ENCODE data around the gene ZNF700.
"Not testable (repeated sequence)": the region's sequence is repeated elsewhere in the genome, so short reads cannot be mapped to it uniquely, and the experiment has no call there.

The ZNF700 gene

GRCh38 chr19:11921852-11922495, 2.9 kb upstream of the ZNF700 start:
- Mint-ChIP-seq H3K27me3 (no peaks in the 10 kb centered on the region), H3K36me3 (ENCODE audit: low read depth) (peaks cover 24% of the 10 kb centered on the region), H3K4me3 (no peak overlapping the region), H3K27ac (no peak overlapping the region), H3K9me3 (peaks cover 3% of the 10 kb centered on the region), H3K4me1 (ENCODE audit: low read depth) (peaks cover 32% of the 10 kb centered on the region)
- no peak for DNase-seq

- Mint-ChIP-seq H3K4me1 (ENCODE audit: low read depth) (peaks cover 52% of the 10 kb centered on the region), H3K4me3 (peak overlapping the region; percentile 99)
- H3K27me3 Mint-ChIP-seq, result not testable (repeated sequence)
These were observed 812 bp downstream of the ZNF700 start for GRCh38 chr19:11925651-11926187.

GRCh38 chr19:11927227-11927626, 2.3 kb downstream of the ZNF700 start:
- DNase-seq, result no peak
- H3K27ac Mint-ChIP-seq, result no peak overlapping the region
- H3K36me3 Mint-ChIP-seq (ENCODE audit: low read depth), result peaks cover 69% of the 10 kb centered on the region
- peaks cover 10% of the 10 kb centered on the region for H3K9me3 Mint-ChIP-seq
- no peak overlapping the region for H3K4me3 Mint-ChIP-seq
- H3K4me1 Mint-ChIP-seq (ENCODE audit: low read depth), result peaks cover 59% of the 10 kb centered on the region
- H3K27me3 Mint-ChIP-seq, result no peaks in the 10 kb centered on the region

More at GRCh38 chr19:11925651-11926187, 812 bp downstream of the ZNF700 start:
- not testable (repeated sequence) for H3K9me3 Mint-ChIP-seq, DNase-seq
- Mint-ChIP-seq H3K36me3 (ENCODE audit: low read depth) (peaks cover 55% of the 10 kb centered on the region), H3K27ac (peak overlapping the region; percentile 91)

- H3K36me3 Mint-ChIP-seq (ENCODE audit: low read depth), result peaks cover 89% of the 10 kb centered on the region
- no peak overlapping the region for H3K27ac Mint-ChIP-seq
- H3K9me3 Mint-ChIP-seq, result peaks cover 18% of the 10 kb centered on the region
- H3K27me3 Mint-ChIP-seq, result no peaks in the 10 kb centered on the region
- DNase-seq, result no peak
- peaks cover 37% of the 10 kb centered on the region for H3K4me1 Mint-ChIP-seq (ENCODE audit: low read depth)
- H3K4me3 Mint-ChIP-seq, result no peak overlapping the region
These were observed 6.1 kb downstream of the ZNF700 start for GRCh38 chr19:11931051-11931450.

GRCh38 chr19:11931513-11931912, 6.6 kb downstream of the ZNF700 start:
- Mint-ChIP-seq H3K27me3 (no peaks in the 10 kb centered on the region), H3K9me3 (peaks cover 18% of the 10 kb centered on the region), H3K4me1 (ENCODE audit: low read depth) (peaks cover 33% of the 10 kb centered on the region), H3K27ac (no peak overlapping the region), H3K36me3 (ENCODE audit: low read depth) (peaks cover 89% of the 10 kb centered on the region), H3K4me3 (no peak overlapping the region)
- DNase-seq, result no peak

- Mint-ChIP-seq H3K4me1 (ENCODE audit: low read depth) (peaks cover 11% of the 10 kb centered on the region), H3K36me3 (ENCODE audit: low read depth) (peaks cover 93% of the 10 kb centered on the region), H3K9me3 (peaks cover 30% of the 10 kb centered on the region)
- H3K4me3 Mint-ChIP-seq, H3K27ac Mint-ChIP-seq, DNase-seq, H3K27me3 Mint-ChIP-seq: not testable (repeated sequence)
These were observed 10.9 kb downstream of the ZNF700 start for GRCh38 chr19:11935829-11936228.

- H3K27ac Mint-ChIP-seq; DNase-seq; H3K4me3 Mint-ChIP-seq; H3K27me3 Mint-ChIP-seq; H3K4me1 Mint-ChIP-seq (ENCODE audit: low read depth): not testable (repeated sequence)
- Mint-ChIP-seq H3K36me3 (ENCODE audit: low read depth) (peaks cover 91% of the 10 kb centered on the region), H3K9me3 (peaks cover 43% of the 10 kb centered on the region)
These were observed 13.5 kb downstream of the ZNF700 start for GRCh38 chr19:11938383-11938782.

- peaks cover 94% of the 10 kb centered on the region for H3K36me3 Mint-ChIP-seq (ENCODE audit: low read depth)
- H3K4me1 Mint-ChIP-seq (ENCODE audit: low read depth), result not testable (repeated sequence)
These were observed 16.5 kb downstream of the ZNF700 start for GRCh38 chr19:11941361-11941887.

GRCh38 chr19:11942008-11942842, 17.3 kb downstream of the ZNF700 start:
- peaks cover 58% of the 10 kb centered on the region for H3K9me3 Mint-ChIP-seq
- no peak overlapping the region for H3K4me3 Mint-ChIP-seq
- H3K36me3 Mint-ChIP-seq (ENCODE audit: low read depth), result peaks cover 94% of the 10 kb centered on the region
- no peaks in the 10 kb centered on the region for H3K27me3 Mint-ChIP-seq
- DNase-seq, result no peak
- H3K27ac Mint-ChIP-seq, result no peak overlapping the region
- no peaks in the 10 kb centered on the region for H3K4me1 Mint-ChIP-seq (ENCODE audit: low read depth)

More at GRCh38 chr19:11941361-11941887, 16.5 kb downstream of the ZNF700 start:
- not testable (repeated sequence) for H3K27ac Mint-ChIP-seq, DNase-seq, H3K4me3 Mint-ChIP-seq, H3K27me3 Mint-ChIP-seq
- peaks cover 58% of the 10 kb centered on the region for H3K9me3 Mint-ChIP-seq

- Mint-ChIP-seq H3K36me3 (ENCODE audit: low read depth) (peaks cover 96% of the 10 kb centered on the region), H3K27me3 (no peaks in the 10 kb centered on the region), H3K27ac (no peak overlapping the region), H3K4me1 (ENCODE audit: low read depth) (no peaks in the 10 kb centered on the region), H3K9me3 (peaks cover 59% of the 10 kb centered on the region), H3K4me3 (no peak overlapping the region)
- no peak for DNase-seq
These were observed 17.9 kb downstream of the ZNF700 start for GRCh38 chr19:11942843-11943108.

- Mint-ChIP-seq H3K4me1 (ENCODE audit: low read depth) (no peaks in the 10 kb centered on the region), H3K27ac (no peak overlapping the region), H3K27me3 (no peaks in the 10 kb centered on the region), H3K36me3 (ENCODE audit: low read depth) (peaks cover 96% of the 10 kb centered on the region), H3K9me3 (peaks cover 72% of the 10 kb centered on the region), H3K4me3 (no peak overlapping the region)
- DNase-seq, result no peak
These were observed 19.7 kb downstream of the ZNF700 start for GRCh38 chr19:11944656-11945055.

GRCh38 chr19:11948646-11949045, 23.7 kb downstream of the ZNF700 start:
- Mint-ChIP-seq H3K27ac (no peak overlapping the region), H3K27me3 (no peaks in the 10 kb centered on the region), H3K4me3 (no peak overlapping the region), H3K36me3 (ENCODE audit: low read depth) (peaks cover 97% of the 10 kb centered on the region), H3K9me3 (peaks cover 75% of the 10 kb centered on the region), H3K4me1 (ENCODE audit: low read depth) (no peaks in the 10 kb centered on the region)
- no peak for DNase-seq

GRCh38 chr19:11949201-11949600, 24.3 kb downstream of the ZNF700 start:
- Mint-ChIP-seq H3K27me3 (no peaks in the 10 kb centered on the region), H3K4me3 (no peak overlapping the region), H3K27ac (no peak overlapping the region), H3K4me1 (ENCODE audit: low read depth) (no peaks in the 10 kb centered on the region), H3K36me3 (ENCODE audit: low read depth) (peaks cover 95% of the 10 kb centered on the region), H3K9me3 (peaks cover 73% of the 10 kb centered on the region)
- DNase-seq, result no peak

GRCh38 chr19:11949614-11950080, 24.7 kb downstream of the ZNF700 start:
- not testable (repeated sequence) for H3K4me1 Mint-ChIP-seq (ENCODE audit: low read depth); H3K27ac Mint-ChIP-seq; DNase-seq; H3K4me3 Mint-ChIP-seq; H3K27me3 Mint-ChIP-seq
- Mint-ChIP-seq H3K9me3 (peaks cover 71% of the 10 kb centered on the region), H3K36me3 (ENCODE audit: low read depth) (peaks cover 94% of the 10 kb centered on the region)

- Mint-ChIP-seq H3K36me3 (ENCODE audit: low read depth) (peaks cover 91% of the 10 kb centered on the region), H3K4me3 (no peak overlapping the region), H3K27me3 (no peaks in the 10 kb centered on the region), H3K27ac (no peak overlapping the region), H3K4me1 (ENCODE audit: low read depth) (no peaks in the 10 kb centered on the region), H3K9me3 (peaks cover 70% of the 10 kb centered on the region)
- DNase-seq, result no peak
These were observed 25.4 kb downstream of the ZNF700 start for GRCh38 chr19:11950312-11950711.

All from activated T-cell treated with anti-CD3 and anti-CD28 coated beads, Interleukin-2, amount 50 U/mL, for 24 hours (primary cell).